ENCODE results near the gene OR6B1. TPM values are rescaled to one million over a fixed set of nuclear protein-coding genes. Genes with fewer than 3 reads are reported as not detected.

Gene OR6B1
- not detected for total RNA-seq

- Histone ChIP-seq H3K9me3 (no peaks in the 10 kb centered on the region), H3K27ac (no peak within 1 kb of the TSS), H3K4me3 (no peak within 1 kb of the TSS), H3K36me3 (no peaks in the 10 kb centered on the region), H3K27me3 (no peaks in the 10 kb centered on the region), H3K4me1 (no peaks in the 10 kb centered on the region)
- no peak for TF ChIP-seq CTCF (IDR thresholded peaks at IDR 0.05)
- TF ChIP-seq POLR2A (IDR thresholded peaks at IDR 0.05), result no peak
- DNase-seq, result no peak
These were observed at the start of gene OR6B1 for GRCh38 chr7:144000020-144000419. Gene OR6B1, plus strand, starts transcription at chr7:144000320. Its CDS starts 3,677 bp downstream, at chr7:144003997.

- Histone ChIP-seq H3K4me3 (no peak overlapping the region), H3K4me1 (no peaks in the 10 kb centered on the region), H3K27ac (no peak overlapping the region), H3K36me3 (no peaks in the 10 kb centered on the region), H3K27me3 (no peaks in the 10 kb centered on the region), H3K9me3 (no peaks in the 10 kb centered on the region)
- no peak for TF ChIP-seq CTCF (IDR thresholded peaks at IDR 0.05)
- TF ChIP-seq POLR2A (IDR thresholded peaks at IDR 0.05), result no peak
- no peak for DNase-seq
These were observed 46.7 kb upstream of the OR6B1 start for GRCh38 chr7:143953421-143953820.

- DNase-seq, result no peak
- Histone ChIP-seq H3K4me1 (no peaks in the 10 kb centered on the region), H3K27me3 (no peaks in the 10 kb centered on the region), H3K9me3 (no peaks in the 10 kb centered on the region), H3K27ac (no peak overlapping the region), H3K4me3 (no peak overlapping the region), H3K36me3 (no peaks in the 10 kb centered on the region)
- TF ChIP-seq CTCF (IDR thresholded peaks at IDR 0.05) (no peak), POLR2A (IDR thresholded peaks at IDR 0.05) (no peak)
These were observed 46.0 kb upstream of the OR6B1 start for GRCh38 chr7:143954135-143954534.

GRCh38 chr7:143954544-143954943 is 45.6 kb upstream of the OR6B1 start, which contains the start of gene OR2F1:
Gene OR2F1, plus strand, starts transcription at chr7:143954844. Its CDS starts 5,127 bp downstream, at chr7:143959971.
- Histone ChIP-seq H3K27me3 (no peaks in the 10 kb centered on the region), H3K4me1 (no peaks in the 10 kb centered on the region), H3K36me3 (no peaks in the 10 kb centered on the region), H3K27ac (no peak within 1 kb of the TSS), H3K9me3 (no peaks in the 10 kb centered on the region), H3K4me3 (no peak within 1 kb of the TSS)
- no peak for TF ChIP-seq CTCF (IDR thresholded peaks at IDR 0.05)
- no peak for TF ChIP-seq POLR2A (IDR thresholded peaks at IDR 0.05)
- DNase-seq, result no peak

GRCh38 chr7:143958781-143959180 is 41.3 kb upstream of the OR6B1 start:
- TF ChIP-seq CTCF (IDR thresholded peaks at IDR 0.05), result no peak
- TF ChIP-seq POLR2A (IDR thresholded peaks at IDR 0.05), result no peak
- H3K4me3 ChIP-seq, result no peak overlapping the region
- H3K9me3 ChIP-seq, result no peaks in the 10 kb centered on the region
- H3K27me3 ChIP-seq, result no peaks in the 10 kb centered on the region
- H3K4me1 ChIP-seq, result no peaks in the 10 kb centered on the region
- H3K27ac ChIP-seq, result no peak overlapping the region
- no peak for DNase-seq
- H3K36me3 ChIP-seq, result no peaks in the 10 kb centered on the region

All from Peyer's patch (tissue), 4 donors.